AG04450 (cell line): ENCODE results near the gene PTCSC3. TPM values are rescaled to one million over a fixed set of nuclear protein-coding genes. Genes with fewer than 3 reads are reported as not detected.

ENCODE experiments used
- CTCF ChIA-PET: fragments of 300-600, 350-600 bp; formaldehyde crosslinking; extraction: SDS; loops from one replicate; lab custom pipeline; 2022; ENCODE audit warnings: antibody characterized with exemption, inconsistent platforms; lab: Charles Lee
- POLR2A ChIA-PET: fragments of 350-600 bp; formaldehyde crosslinking; extraction: SDS; loops from one replicate; lab custom pipeline; 2021; ENCODE audit warnings: antibody characterized with exemption, inconsistent platforms; lab: Yijun Ruan, JAX
- DNase-seq: peaks from one replicate; pipeline ENCODE4 v3.0.0-alpha.2; 2011; ENCODE audit warnings: low read depth, low spot score
- H3K27ac ChIP-seq: one replicate; pipeline ENCODE4 v1.5.1; 2012; ENCODE audit warnings: low read depth, low read length, control low read depth
- H3K27me3 ChIP-seq: one replicate; pipeline ENCODE4 v1.6.0; 2012; ENCODE audit warnings: low read length; ENCODE audit not compliant: control insufficient read depth, insufficient read depth
- H3K4me3 ChIP-seq: 2 replicates; pipeline ENCODE4 v1.5.1; 2011; ENCODE audit warnings: mild to moderate bottlenecking, low read depth, low read length, control low read depth
- H3K9me3 ChIP-seq: 2 replicates; pipeline ENCODE4 v1.5.1; 2012; ENCODE audit warnings: low read length; ENCODE audit not compliant: control insufficient read depth, insufficient read depth
- CTCF ChIP-seq: IDR thresholded peaks from 2 replicates; pipeline ENCODE4 v1.5.1; 2011; ENCODE audit warnings: low read depth, low read length, control low read depth, inconsistent platforms
- polyA minus RNA-seq: library from RNA; depleted of rRNA, polyadenylated mRNA; stranded (reverse); fragments of >200 nt; gene quantifications from 2 replicates; pipeline ENCODE4 v1.2.3, GENCODE V29; 2011; rRNA and poly(A)+ RNA removed
- polyA plus RNA-seq: library from polyadenylated mRNA; depleted of rRNA; stranded (reverse); fragments of >200 nt; gene quantifications from 2 replicates; pipeline ENCODE4 v1.2.3, GENCODE V29; 2011; rRNA removed

The PTCSC3 gene
- polyA plus RNA-seq = not detected in 2 replicates
- polyA minus RNA-seq = not detected in 2 replicates

- no peak for DNase-seq
- Histone ChIP-seq H3K27ac (no peak within 1 kb of the TSS), H3K9me3 (no peaks in the 10 kb centered on the region), H3K4me3 (no peak within 1 kb of the TSS), H3K27me3 (no peaks in the 10 kb centered on the region)
- TF ChIP-seq CTCF = no peak
- CTCF ChIA-PET = no interaction called here
- POLR2A ChIA-PET = no interaction called here
Observed at GRCh38 chr14:36176524-36176923, at the start of gene PTCSC3. PTCSC3 (minus strand) TSS chr14:36176722.

- Histone ChIP-seq H3K9me3 (no peaks in the 10 kb centered on the region), H3K27ac (no peak overlapping the region), H3K27me3 (no peaks in the 10 kb centered on the region), H3K4me3 (no peak overlapping the region)
- POLR2A ChIA-PET = no interaction called here
- CTCF ChIA-PET = interaction anchor here (1.1 to 1.3 kb wide), 2 partner anchors 12 to 155 kb away, joined by 3 read pairs; no protein-coding TSS in a partner anchor
- TF ChIP-seq CTCF = no peak
- DNase-seq = no peak
Observed at GRCh38 chr14:36226164-36226563, 49.6 kb upstream of the PTCSC3 start.

- TF ChIP-seq CTCF = no peak
- H3K9me3 ChIP-seq = no peaks in the 10 kb centered on the region
- no peak overlapping the region for H3K4me3 ChIP-seq
- no peak overlapping the region for H3K27ac ChIP-seq
- ChIA-PET POLR2A (no interaction called here), CTCF (no interaction called here)
- no peak for DNase-seq
- no peaks in the 10 kb centered on the region for H3K27me3 ChIP-seq
Observed at GRCh38 chr14:36224176-36224575, 47.7 kb upstream of the PTCSC3 start.

DNA sequence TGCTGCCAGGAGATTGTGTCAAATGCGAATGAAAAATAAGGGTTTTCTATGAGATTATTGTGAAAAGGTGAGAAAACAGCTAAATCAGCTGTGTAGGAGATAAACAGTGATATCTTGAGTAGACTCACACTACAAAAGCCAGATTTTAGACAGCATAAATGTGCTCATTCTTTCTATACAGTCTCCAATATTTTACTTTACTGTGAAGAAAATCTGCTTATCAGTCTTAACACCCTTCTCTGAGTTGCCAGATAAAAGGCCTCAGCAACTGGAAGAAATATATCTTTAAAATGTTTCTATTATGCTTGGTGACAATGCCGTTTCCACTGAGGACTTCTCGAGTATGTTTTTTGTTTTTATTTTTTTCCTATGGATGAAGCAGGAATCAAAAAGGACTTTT is 47.0 kb upstream of the PTCSC3 start:
- H3K27ac ChIP-seq = no peak overlapping the region
- H3K4me3 ChIP-seq = no peak overlapping the region
- POLR2A ChIA-PET = no interaction called here
- no peak for TF ChIP-seq CTCF
- CTCF ChIA-PET = no interaction called here
- no peak for DNase-seq
- H3K9me3 ChIP-seq = no peaks in the 10 kb centered on the region
- no peaks in the 10 kb centered on the region for H3K27me3 ChIP-seq

GRCh38 chr14:36222952-36223468 is 46.5 kb upstream of the PTCSC3 start:
- no peaks in the 10 kb centered on the region for H3K9me3 ChIP-seq
- H3K27me3 ChIP-seq = no peaks in the 10 kb centered on the region
- no peak for DNase-seq
- no peak for TF ChIP-seq CTCF
- ChIA-PET POLR2A (no interaction called here), CTCF (no interaction called here)
- H3K4me3 ChIP-seq = no peak overlapping the region
- H3K27ac ChIP-seq = no peak overlapping the region
